ENCODE results near the gene GOLIM4.
A peak's percentile ranks its signal among the peaks of the same experiment; 100 is the strongest.

GRCh38 chr3:168061332-168061996, 34.3 kb downstream of the GOLIM4 start:
- peak; percentile 20 for TF ChIP-seq CTCF (IDR thresholded peaks at IDR 0.05)
- TF ChIP-seq REST (IDR thresholded peaks at IDR 0.05; ENCODE audit: insufficient read depth in 1 of 2, low read depth in 2 of 2, low read length in 1 of 2), result no peak

Measured in Panc1 (cell line).